Epithelial cell of proximal tubule (primary cell): ENCODE results near the gene SOD3. TPM values are rescaled to one million over a fixed set of nuclear protein-coding genes. Genes with fewer than 3 reads are reported as not detected.

ENCODE experiments used
- DNase-seq: peaks from one replicate; pipeline ENCODE4 v3.0.0-alpha.2; 2011; ENCODE audit warnings: low read depth
- H3K4me3 ChIP-seq: 2 replicates; pipeline ENCODE4 v1.5.1; 2011; ENCODE audit warnings: low read depth, mild to moderate bottlenecking, low read length
- total RNA-seq: library from RNA; depleted of rRNA; stranded (reverse); fragments of >200 nt; gene quantifications from 2 replicates; pipeline ENCODE4 v1.2.3, GENCODE V29; 2015
- TF ChIP-seq, protein P1 (sequence below): conservative IDR thresholded peaks from 2 replicates; pipeline ENCODE4 v1.5.1; 2012; ENCODE audit warnings: low read depth, mild to moderate bottlenecking, low read length

Gene SOD3
- total RNA-seq, 1 donor from 2014 or later: 0.63 TPM

DNA sequence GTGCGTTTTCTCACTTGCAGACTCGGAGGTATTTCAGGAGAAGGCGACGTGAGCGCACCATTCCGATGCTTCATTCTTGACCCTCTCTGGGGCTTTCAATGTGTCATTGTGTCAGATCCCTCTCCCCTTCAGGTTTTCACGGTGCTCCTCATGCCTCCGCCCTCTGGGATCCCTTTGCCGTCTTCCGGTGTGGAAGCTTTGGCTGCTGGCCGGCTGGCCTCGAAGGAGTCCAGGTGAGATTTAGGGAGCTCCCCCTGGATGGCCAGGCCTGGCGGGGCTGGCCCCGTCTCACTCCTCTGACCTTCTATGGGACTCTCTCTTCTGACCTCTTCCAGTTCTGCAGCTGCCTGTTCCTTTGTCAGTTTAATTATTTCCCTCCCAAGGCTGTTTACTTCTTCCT, 12.9 kb downstream of the SOD3 start:
- no peak overlapping the region for H3K4me3 ChIP-seq
- TF ChIP-seq, protein P1, sequence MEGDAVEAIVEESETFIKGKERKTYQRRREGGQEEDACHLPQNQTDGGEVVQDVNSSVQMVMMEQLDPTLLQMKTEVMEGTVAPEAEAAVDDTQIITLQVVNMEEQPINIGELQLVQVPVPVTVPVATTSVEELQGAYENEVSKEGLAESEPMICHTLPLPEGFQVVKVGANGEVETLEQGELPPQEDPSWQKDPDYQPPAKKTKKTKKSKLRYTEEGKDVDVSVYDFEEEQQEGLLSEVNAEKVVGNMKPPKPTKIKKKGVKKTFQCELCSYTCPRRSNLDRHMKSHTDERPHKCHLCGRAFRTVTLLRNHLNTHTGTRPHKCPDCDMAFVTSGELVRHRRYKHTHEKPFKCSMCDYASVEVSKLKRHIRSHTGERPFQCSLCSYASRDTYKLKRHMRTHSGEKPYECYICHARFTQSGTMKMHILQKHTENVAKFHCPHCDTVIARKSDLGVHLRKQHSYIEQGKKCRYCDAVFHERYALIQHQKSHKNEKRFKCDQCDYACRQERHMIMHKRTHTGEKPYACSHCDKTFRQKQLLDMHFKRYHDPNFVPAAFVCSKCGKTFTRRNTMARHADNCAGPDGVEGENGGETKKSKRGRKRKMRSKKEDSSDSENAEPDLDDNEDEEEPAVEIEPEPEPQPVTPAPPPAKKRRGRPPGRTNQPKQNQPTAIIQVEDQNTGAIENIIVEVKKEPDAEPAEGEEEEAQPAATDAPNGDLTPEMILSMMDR: no peak
- DNase-seq: no peak

DNA sequence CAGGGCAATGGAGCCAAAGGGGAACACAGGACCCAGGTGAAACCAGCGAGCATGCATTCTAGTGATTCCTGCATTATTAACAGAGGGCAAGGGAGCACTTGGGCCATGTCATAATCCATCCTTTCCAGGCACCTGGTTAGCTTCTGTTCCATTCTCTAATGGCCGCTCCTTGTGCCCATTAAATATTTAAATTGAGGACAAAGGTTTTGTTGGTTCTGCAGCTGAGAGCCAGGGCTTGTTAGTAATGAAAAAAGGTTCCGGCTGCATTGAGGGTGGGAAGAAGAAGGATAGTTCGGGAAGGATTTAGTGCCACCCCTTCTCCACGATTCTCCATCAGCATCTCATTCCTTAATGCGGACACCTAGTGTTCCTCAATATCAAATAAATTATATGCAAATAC, 13.6 kb downstream of the SOD3 start:
- no peak for DNase-seq
- TF ChIP-seq, protein P1: no peak
- H3K4me3 ChIP-seq: no peak overlapping the region

DNA sequence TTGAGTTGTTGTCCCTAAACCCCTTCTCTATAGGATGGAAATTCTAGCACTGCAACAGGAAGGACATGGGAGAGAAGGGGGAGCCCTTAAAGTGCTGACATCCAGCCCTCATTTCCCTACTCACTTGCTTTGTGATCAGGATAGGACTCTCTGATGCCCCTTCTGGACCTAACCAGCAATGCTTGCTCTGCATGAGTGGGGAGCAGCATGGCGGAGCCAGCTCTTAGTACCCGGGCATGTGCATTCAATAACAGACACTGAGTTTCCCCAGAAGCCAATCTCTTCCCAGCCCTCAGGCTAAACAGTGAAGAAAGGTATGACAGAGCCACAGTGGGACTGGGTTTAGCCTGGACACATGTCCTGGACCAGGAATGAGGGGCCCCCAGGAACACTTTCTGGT, 14.0 kb downstream of the SOD3 start:
- H3K4me3 ChIP-seq: no peak overlapping the region
- DNase-seq: no peak
- TF ChIP-seq, protein P1: peak; percentile 40

DNA sequence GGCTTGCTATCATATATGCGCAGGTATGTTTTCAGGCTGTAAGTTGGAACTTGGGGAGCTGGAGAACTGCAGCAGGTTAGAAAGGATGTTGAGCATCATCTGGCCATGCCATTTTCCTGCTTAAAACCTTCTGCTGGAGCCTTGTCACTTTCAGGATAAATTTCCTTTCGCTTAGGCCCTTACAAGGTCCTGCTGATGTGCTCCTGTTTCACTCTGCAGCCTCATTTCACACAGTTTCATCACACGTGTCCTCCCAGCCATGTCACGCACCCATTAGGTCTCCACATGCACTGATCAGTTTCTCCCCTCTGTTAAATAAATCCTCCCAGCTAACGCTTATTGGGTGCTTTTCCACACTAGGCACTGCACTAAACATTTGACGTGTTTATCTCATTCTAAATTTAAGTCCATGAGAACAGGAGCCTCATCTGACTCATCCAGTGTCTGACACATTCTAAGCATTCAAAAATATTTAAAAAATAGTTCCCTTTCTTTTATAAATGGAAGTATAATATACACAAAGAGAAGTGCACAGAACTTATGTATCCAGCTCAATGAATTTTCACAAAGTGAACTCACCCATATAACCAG, 14.5 kb downstream of the SOD3 start:
- H3K4me3 ChIP-seq: no peak overlapping the region
- TF ChIP-seq, protein P1: no peak
- DNase-seq: no peak

DNA sequence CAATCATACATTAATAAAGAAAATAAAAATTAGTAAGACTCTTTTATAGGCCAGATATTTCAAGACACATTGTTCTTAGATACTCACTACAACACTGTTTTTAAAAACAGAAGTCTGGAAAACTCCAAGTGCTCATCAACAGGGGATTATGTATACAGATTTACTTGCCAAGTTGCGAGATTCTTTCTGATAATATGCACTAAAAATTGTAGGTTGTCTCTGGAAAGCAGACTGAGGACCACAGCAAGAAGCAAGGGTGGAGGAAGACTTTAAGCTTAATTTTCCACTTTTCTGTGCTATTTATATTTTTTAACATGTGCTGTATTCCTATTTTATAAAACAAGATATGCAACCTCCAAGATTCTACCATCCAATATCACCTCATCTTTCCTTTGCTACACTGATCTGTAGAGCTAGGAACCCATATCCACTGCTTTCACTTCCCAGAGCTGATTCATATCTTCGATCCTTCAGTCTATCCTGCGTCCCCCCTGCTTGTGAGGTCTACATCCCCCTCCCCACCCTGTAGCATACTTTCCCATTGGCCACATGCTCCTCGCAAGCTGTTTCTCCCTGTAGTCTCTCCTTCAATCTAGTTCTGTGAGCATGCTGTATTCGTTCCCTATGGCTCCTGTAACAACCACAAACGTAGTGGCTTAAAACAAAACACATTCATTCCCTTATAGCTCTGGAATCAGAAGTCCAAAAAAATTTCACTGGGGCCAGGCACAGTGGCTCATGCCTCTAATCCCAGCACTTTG, 15.7 kb downstream of the SOD3 start:
- DNase-seq: no peak

DNA sequence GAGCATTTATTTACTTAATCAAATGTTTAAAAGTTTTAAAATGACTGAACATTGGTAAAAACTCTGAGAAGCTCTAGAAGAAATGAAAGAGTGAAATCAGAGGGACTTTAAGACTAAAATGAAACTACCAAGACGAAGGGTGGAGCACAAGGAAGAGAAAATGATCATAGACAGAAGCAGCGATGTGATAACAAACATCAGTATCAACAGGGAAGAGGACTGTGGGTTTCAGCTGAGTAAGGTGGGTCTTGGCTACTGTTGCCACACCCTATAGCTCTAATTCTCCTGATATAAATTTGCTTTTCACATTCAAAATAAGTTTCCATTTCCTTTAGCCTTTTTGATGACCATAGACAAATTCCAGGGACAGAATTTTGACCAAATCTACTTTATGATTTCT, 18.4 kb downstream of the SOD3 start:
- TF ChIP-seq, protein P1: no peak
- no peak for DNase-seq
- no peak overlapping the region for H3K4me3 ChIP-seq

More for the DNA sequence above, 15.7 kb downstream of the SOD3 start:
- TF ChIP-seq, protein P1: no peak
- no peak overlapping the region for H3K4me3 ChIP-seq

DNA sequence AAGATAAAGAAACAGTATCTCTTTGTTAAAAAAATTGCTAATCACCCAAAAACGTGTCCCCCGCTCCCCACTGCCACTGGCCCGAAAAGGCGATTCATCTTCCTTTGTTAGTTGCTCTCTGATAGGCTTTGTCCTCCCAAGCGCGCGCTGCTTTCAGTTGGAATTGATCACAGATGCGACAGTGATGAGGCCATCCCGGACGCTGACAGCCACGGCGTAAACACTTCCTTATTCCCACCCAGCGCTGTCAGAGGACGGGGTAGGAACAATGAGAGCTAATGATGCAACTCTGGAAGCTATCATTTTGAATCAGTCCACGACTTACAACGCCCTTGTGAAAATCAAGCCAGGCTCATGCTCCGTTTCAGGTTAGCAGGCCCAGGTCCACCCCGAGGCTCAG, 21.4 kb downstream of the SOD3 start:
- DNase-seq: no peak
- no peak overlapping the region for H3K4me3 ChIP-seq
- TF ChIP-seq, protein P1: no peak
